Thoracic aorta (tissue), 2 donors: Measurements from ENCODE around the gene VPS45. TPM values are rescaled to one million over a fixed set of nuclear protein-coding genes. Genes with fewer than 3 reads are reported as not detected.

Experiments used
- ATAC-seq: fragments of 150-250 bp; one replicate; pipeline ENCODE4 v1.8.0; 2017; ENCODE audit warnings: low read depth; ENCODE audit not compliant: insufficient number of reproducible peaks, low FRiP score
- DNase-seq: peaks from one replicate; pipeline ENCODE4 v3.0.0-alpha.2; 2020; ENCODE audit warnings: low spot score
- H3K27ac ChIP-seq, 2 donors: fragments of 200-600 bp; sonication (generic); 1 replicate in 1 of 2; 2 replicates in 1 of 2; pipeline ENCODE4 v1.5.1; 2016; ENCODE audit warnings: mild to moderate bottlenecking in 2 of 2, moderate library complexity in 2 of 2
- H3K27me3 ChIP-seq: fragments of 200-600 bp; sonication (generic); replicated peaks from 2 replicates; pipeline ENCODE4 v1.6.0; 2016; ENCODE audit warnings: mild to moderate bottlenecking; ENCODE audit not compliant: insufficient read depth
- H3K36me3 ChIP-seq: fragments of 200-600 bp; sonication (generic); one replicate; pipeline ENCODE4 v1.5.1; 2016
- H3K4me1 ChIP-seq, 2 donors: fragments of 200-600 bp; sonication (generic); 1 replicate in 1 of 2; 2 replicates in 1 of 2; pipeline versions ENCODE4 v1.5.1 to v1.6.0; 2016; ENCODE audit warnings: low read depth in 2 of 2, mild to moderate bottlenecking in 1 of 2; ENCODE audit not compliant: control insufficient read depth in 1 of 2
- H3K4me3 ChIP-seq: fragments of 200-600 bp; sonication (generic); 2 replicates; pipeline ENCODE4 v1.5.1; 2016; ENCODE audit warnings: mild to moderate bottlenecking
- H3K9me3 ChIP-seq: fragments of 200-600 bp; sonication (generic); 2 replicates; pipeline ENCODE4 v1.5.1; 2016
- CTCF ChIP-seq: fragments of 200-600 bp; sonication (generic); IDR thresholded peaks from one replicate; pipeline ENCODE4 v1.5.1; 2019; ENCODE audit warnings: antibody characterized with exemption
- total RNA-seq, 2 donors: library from RNA; depleted of rRNA; stranded (reverse); fragments of >200 nt; gene quantifications; one replicate each; pipeline versions ENCODE4 v1.1.0 to v1.2.3, GENCODE V29; 2016

VPS45 gene
- total RNA-seq, 2 donors from 2014 or later = 46.2 to 68.9 TPM

GRCh38 chr1:150102986-150103385 lies 35.4 kb downstream of the VPS45 start:
- no peaks in the 10 kb centered on the region for H3K27me3 ChIP-seq
- DNase-seq (no peak), ATAC-seq (no peak)
- no peak for TF ChIP-seq CTCF
- H3K4me3 ChIP-seq = no peak overlapping the region
- no peak overlapping the region for H3K27ac ChIP-seq
- H3K4me1 ChIP-seq = no peaks in the 10 kb centered on the region
- H3K9me3 ChIP-seq = no peaks in the 10 kb centered on the region
- H3K36me3 ChIP-seq = peaks cover 9% of the 10 kb centered on the region

- Histone ChIP-seq H3K27me3 (no peaks in the 10 kb centered on the region), H3K36me3 (no peaks in the 10 kb centered on the region), H3K27ac (no peak overlapping the region), H3K4me1 (peaks cover 0 to 5% of the 10 kb centered on the region in 2 donors), H3K4me3 (no peak overlapping the region), H3K9me3 (no peaks in the 10 kb centered on the region)
- TF ChIP-seq CTCF = no peak
- DNase-seq (no peak), ATAC-seq (no peak)
These were observed 38.8 kb downstream of the VPS45 start for GRCh38 chr1:150106341-150106740.

GRCh38 chr1:150109586-150109985 lies 42.0 kb downstream of the VPS45 start:
- no peak for DNase-seq
- ATAC-seq = no peak
- H3K27me3 ChIP-seq = no peaks in the 10 kb centered on the region
- no peak for TF ChIP-seq CTCF
- no peaks in the 10 kb centered on the region for H3K9me3 ChIP-seq
- H3K4me3 ChIP-seq = no peak overlapping the region
- H3K27ac ChIP-seq = peak overlapping the region in 1 of 2 donors; percentile 70
- no peaks in the 10 kb centered on the region for H3K36me3 ChIP-seq
- H3K4me1 ChIP-seq = peaks cover 0 to 5% of the 10 kb centered on the region in 2 donors

GRCh38 chr1:150110116-150110515 lies 42.5 kb downstream of the VPS45 start:
- TF ChIP-seq CTCF = no peak
- no peaks in the 10 kb centered on the region for H3K27me3 ChIP-seq
- H3K9me3 ChIP-seq = no peaks in the 10 kb centered on the region
- ATAC-seq (no peak), DNase-seq (no peak)
- peaks cover 0 to 5% of the 10 kb centered on the region in 2 donors for H3K4me1 ChIP-seq
- H3K4me3 ChIP-seq = no peak overlapping the region
- H3K27ac ChIP-seq = peak overlapping the region in 1 of 2 donors; percentile 70
- H3K36me3 ChIP-seq = no peaks in the 10 kb centered on the region

- TF ChIP-seq CTCF = no peak
- no peak for ATAC-seq
- Histone ChIP-seq H3K27me3 (no peaks in the 10 kb centered on the region), H3K27ac (peak overlapping the region; percentile 56 to 70), H3K36me3 (no peaks in the 10 kb centered on the region), H3K9me3 (no peaks in the 10 kb centered on the region), H3K4me3 (peak overlapping the region; percentile 39), H3K4me1 (peaks cover 0 to 5% of the 10 kb centered on the region in 2 donors)
- DNase-seq = no peak
These were observed 44.1 kb downstream of the VPS45 start for GRCh38 chr1:150111670-150112069.
